HG03139 (cell line): ENCODE data around the gene PTPN14.

Experiments
- ATAC-seq: cut with Tn5 transposase; IDR thresholded peaks from one replicate; pipeline ENCODE4 v1.9.1; 2021; ENCODE audit not compliant: unreplicated experiment

PTPN14 gene

GRCh38 chr1:214318356-214318755, 233.0 kb downstream of the PTPN14 start:
- ATAC-seq = no peak

GRCh38 chr1:214317734-214318133, 233.7 kb downstream of the PTPN14 start:
- no peak for ATAC-seq

- ATAC-seq = no peak
Observed at GRCh38 chr1:214317300-214317699, 234.1 kb downstream of the PTPN14 start.

GRCh38 chr1:214316593-214316992, 234.8 kb downstream of the PTPN14 start:
- no peak for ATAC-seq

GRCh38 chr1:214314178-214314843, 237.1 kb downstream of the PTPN14 start:
- ATAC-seq = no peak

GRCh38 chr1:214312530-214313051, 238.8 kb downstream of the PTPN14 start:
- ATAC-seq = no peak

- no peak for ATAC-seq
Observed at GRCh38 chr1:214310777-214311690, 240.4 kb downstream of the PTPN14 start.

- ATAC-seq = peak; percentile 43
Observed at GRCh38 chr1:214310010-214310409, 241.4 kb downstream of the PTPN14 start.

GRCh38 chr1:214306269-214306668, 245.1 kb downstream of the PTPN14 start:
- ATAC-seq = no peak

GRCh38 chr1:214305164-214305751, 246.1 kb downstream of the PTPN14 start:
- ATAC-seq = no peak

- ATAC-seq = no peak
Observed at GRCh38 chr1:214303141-214303930, 248.1 kb downstream of the PTPN14 start.

- ATAC-seq = no peak
Observed at GRCh38 chr1:214301526-214301925, 249.9 kb downstream of the PTPN14 start.

GRCh38 chr1:214300149-214300780, 251.1 kb downstream of the PTPN14 start:
- ATAC-seq = no peak
